GM18526 (cell line): Measurements from ENCODE around the gene TCF4.

Experiments used
- POLR2A ChIP-seq: IDR thresholded peaks from 3 replicates; pipeline ENCODE4 v1.6.1; 2011; ENCODE audit not compliant: insufficient read length; ENCODE audit errors: extremely low read depth

The TCF4 gene

DNA sequence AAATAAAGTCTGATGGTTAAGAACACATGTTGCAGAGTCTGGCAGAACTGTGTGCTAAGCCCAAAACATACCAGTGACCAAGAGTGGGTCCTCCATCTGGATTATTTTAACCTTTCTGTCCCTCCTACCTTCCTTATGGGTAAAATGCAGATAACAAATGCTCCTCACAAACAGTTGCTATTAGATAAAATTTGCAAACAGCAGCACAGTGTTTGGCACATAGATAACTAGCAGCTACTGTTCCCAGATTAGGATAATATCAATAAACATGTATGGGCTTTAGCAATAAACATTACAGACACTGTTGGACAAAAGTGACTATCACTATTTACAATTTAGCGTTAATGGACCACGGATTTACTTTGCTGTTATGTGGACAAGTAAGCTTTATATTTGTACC, 154.9 kb downstream of the TCF4 start:
- TF ChIP-seq POLR2A = no peak

GRCh38 chr18:55432307-55433040, 155.5 kb downstream of the TCF4 start:
- no peak for TF ChIP-seq POLR2A

GRCh38 chr18:55430026-55430425, 158.0 kb downstream of the TCF4 start:
- TF ChIP-seq POLR2A = no peak

GRCh38 chr18:55427951-55428350, 160.0 kb downstream of the TCF4 start:
- no peak for TF ChIP-seq POLR2A

GRCh38 chr18:55425698-55426097, 162.3 kb downstream of the TCF4 start:
- no peak for TF ChIP-seq POLR2A

- no peak for TF ChIP-seq POLR2A
Observed at GRCh38 chr18:55422456-55423180, 165.4 kb downstream of the TCF4 start.

DNA sequence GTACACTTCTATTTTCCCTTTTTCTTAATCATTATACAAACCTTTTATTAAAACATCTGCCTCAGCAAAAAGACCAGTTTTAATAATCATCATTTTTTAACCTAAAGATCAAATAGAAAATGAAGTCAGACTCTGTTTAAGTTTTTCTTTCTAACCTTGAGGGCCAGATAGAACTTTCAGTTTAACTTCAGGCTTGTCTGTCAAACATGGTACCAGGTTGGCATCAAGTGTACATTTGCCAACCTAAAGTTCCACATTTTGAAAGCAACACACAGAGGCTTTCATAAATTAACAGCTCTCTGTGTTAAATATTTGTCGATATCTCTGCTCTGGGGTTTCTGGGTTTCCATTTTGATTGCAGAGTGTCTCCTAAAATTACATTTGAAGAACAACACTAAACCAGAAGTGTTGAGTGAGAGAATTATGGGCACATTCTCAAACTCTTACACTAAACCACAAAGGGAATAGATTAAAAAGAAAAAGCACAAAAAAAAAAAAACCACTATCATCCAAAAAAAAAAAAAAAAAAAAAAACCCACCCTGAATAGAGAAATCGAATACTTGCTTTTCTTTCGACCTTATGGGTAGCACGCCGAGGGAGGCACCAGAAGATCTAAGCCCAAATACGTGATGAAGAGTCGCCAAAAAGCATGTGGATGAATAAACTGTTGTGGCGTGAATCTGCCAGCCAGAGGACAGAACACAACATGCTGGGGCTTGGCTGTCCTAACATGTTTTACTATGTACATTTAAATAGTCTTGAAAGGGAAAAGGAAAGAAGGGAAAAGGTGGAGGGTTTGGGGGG, 166.2 kb downstream of the TCF4 start:
- no peak for TF ChIP-seq POLR2A

- no peak for TF ChIP-seq POLR2A
Observed at GRCh38 chr18:55421308-55421614, 166.7 kb downstream of the TCF4 start.

- TF ChIP-seq POLR2A = no peak
Observed at GRCh38 chr18:55420665-55421307, 167.2 kb downstream of the TCF4 start.

DNA sequence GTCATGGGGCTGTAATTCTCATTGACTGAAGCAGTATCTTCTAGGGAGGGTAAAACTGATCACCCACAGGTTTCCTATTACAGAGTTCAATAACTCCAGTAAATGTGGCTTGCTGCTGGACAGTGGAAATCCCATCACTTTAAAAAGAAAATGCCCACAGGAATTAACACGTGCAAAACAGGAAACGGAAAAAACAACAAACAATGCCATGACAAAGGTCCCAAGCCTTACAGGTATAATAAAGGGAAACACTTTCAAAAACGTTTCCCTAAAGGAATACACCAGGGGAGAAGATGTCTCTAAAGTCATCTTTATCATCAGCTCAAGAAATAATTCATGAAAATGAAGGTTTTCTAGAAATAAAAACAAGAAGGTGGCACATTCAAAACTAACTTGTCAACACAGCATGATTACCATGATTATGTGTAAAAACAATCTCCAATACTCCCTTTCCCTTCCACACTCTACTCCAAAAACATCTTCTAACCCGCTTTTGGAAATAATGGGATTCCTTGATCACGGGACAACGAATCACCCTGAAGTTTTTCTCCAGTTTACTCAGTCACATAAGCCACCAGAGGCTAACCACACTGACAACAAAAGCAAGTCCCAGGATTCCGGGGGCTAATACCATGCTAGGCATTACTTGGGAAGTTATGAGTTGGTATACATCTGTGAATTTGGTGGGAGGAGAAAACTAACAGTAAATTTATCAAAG, 167.9 kb downstream of the TCF4 start:
- no peak for TF ChIP-seq POLR2A

DNA sequence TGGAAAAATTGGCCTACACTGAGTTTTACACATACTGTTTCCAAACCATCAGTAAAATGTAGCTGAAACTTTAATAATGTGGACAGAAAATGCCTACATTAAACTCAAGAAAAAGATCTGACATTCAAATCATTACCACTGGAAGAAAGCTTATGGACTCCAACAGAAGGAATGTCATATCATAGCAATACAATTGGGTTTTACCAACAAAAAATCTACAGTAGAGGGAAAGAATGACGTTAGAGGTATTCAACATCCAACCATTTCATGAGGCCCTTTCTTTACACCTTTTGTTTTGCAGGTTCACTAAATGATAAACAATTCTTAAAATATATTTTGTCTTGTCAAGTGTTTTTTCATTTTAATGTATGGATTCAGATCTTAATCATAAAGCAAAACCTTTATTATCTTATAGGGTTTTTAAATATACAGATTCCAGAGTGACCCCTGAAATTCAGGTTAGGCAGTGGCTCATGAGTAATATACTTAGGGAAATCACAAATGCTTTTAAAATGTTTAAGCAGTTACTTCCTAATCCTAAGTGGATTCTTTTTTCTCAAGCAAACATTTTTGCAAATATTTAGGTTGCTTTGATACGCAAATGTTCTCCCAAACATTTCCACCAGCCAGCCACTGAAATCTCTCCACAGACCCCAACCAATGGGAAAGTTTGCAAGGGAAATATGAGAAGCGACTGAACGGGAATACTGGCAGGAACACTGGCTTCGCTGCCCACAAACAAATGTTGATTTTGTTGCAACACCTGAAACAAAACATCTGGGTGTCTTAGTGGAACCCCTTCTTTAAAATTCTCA, 168.7 kb downstream of the TCF4 start:
- TF ChIP-seq POLR2A = no peak

DNA sequence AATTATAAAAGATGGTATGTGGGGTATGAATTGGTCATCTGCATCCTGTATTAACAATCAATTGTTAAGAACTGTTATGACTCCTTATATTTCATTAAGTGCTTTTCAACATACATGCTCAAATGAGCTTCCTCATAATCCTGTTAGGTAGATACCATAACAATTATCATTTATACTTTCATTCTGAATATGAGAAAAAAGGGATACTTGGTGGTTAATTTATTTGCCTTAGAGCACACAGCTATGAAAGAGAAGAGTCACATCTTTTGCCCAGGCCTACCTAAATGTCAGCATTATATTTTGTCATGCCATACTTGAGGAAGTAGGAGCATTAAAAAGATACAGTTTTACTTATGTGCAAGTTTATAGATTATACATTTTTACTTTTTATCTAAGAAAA, 169.6 kb downstream of the TCF4 start:
- TF ChIP-seq POLR2A = no peak

DNA sequence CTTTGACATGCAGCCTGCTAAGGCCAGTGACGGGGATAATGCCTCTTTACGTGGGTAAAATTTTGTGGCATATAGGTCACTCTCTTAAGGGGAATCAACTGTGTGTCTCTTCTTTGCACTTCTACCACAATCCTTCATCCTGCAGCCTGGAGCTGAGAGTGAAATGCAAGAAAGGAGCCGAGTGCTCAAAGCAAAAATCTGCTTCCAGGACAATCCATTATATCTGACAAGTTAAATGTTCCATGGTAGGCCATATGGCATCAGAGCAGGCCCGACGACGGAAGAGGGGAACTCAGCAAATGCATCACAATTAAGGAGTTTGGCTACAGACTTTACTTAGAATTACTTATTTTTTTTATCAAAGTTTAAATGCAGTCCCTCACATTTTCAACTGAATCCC, 171.2 kb downstream of the TCF4 start:
- no peak for TF ChIP-seq POLR2A

- no peak for TF ChIP-seq POLR2A
Observed at GRCh38 chr18:55415258-55415871, 172.6 kb downstream of the TCF4 start.
